Mesenchymal stem cell (in vitro differentiated cells and primary cell): ENCODE measurements around the gene TBCE.
A peak's percentile ranks its signal among the peaks of the same experiment; 100 is the strongest.

Source experiments
- DNase-seq: peaks from one replicate; pipeline ENCODE4 v3.0.0-alpha.2; 2013
- H2AFZ ChIP-seq: one replicate; pipeline ENCODE4 v1.6.1; 2013; ENCODE audit warnings: low read depth, mild to moderate bottlenecking, control low read depth, inconsistent platforms, low read length, moderate library complexity
- H2AK5ac ChIP-seq: 2 replicates; pipeline ENCODE4 v1.6.1; 2013; ENCODE audit warnings: low read length, moderate library complexity, mild to moderate bottlenecking, inconsistent platforms; ENCODE audit not compliant: severe bottlenecking
- H2BK120ac ChIP-seq: one replicate; pipeline ENCODE4 v1.6.1; 2013; ENCODE audit warnings: low read depth, mild to moderate bottlenecking, inconsistent platforms, low read length, moderate library complexity
- H2BK12ac ChIP-seq, 2 experiments: one replicate each; pipeline ENCODE4 v1.6.1; 2013; ENCODE audit warnings: inconsistent platforms in 2 of 2, low read length in 2 of 2, mild to moderate bottlenecking in 2 of 2, moderate library complexity in 2 of 2, control low read depth in 1 of 2
- H2BK15ac ChIP-seq: one replicate; pipeline ENCODE4 v1.6.1; 2013; ENCODE audit warnings: mild to moderate bottlenecking, low read depth, inconsistent platforms; ENCODE audit not compliant: poor library complexity, severe bottlenecking
- H2BK5ac ChIP-seq: 2 replicates; pipeline ENCODE4 v1.6.1; 2013; ENCODE audit warnings: low read depth, mild to moderate bottlenecking, low read length, control low read depth, inconsistent platforms; ENCODE audit not compliant: poor library complexity, severe bottlenecking
- H3K14ac ChIP-seq, 2 experiments: one replicate each; pipeline ENCODE4 v1.6.1; 2013; ENCODE audit warnings: inconsistent platforms in 2 of 2, low read length in 2 of 2, control low read depth in 1 of 2, mild to moderate bottlenecking in 1 of 2, moderate library complexity in 1 of 2
- H3K18ac ChIP-seq, 2 experiments: one replicate each; pipeline ENCODE4 v1.6.1; 2013; ENCODE audit warnings: inconsistent platforms in 2 of 2, low read length in 2 of 2, control low read depth in 1 of 2, low read depth in 1 of 2, mild to moderate bottlenecking in 1 of 2
- H3K23ac ChIP-seq, 2 experiments: one replicate each; pipeline ENCODE4 v1.6.1; 2013; ENCODE audit warnings: inconsistent platforms in 2 of 2, low read length in 2 of 2, mild to moderate bottlenecking in 2 of 2, moderate library complexity in 2 of 2, control low read depth in 1 of 2
- H3K27ac ChIP-seq: 2 replicates; pipeline ENCODE4 v1.5.1; 2013; ENCODE audit warnings: mild to moderate bottlenecking, moderate library complexity, low read length, control low read depth, inconsistent platforms; ENCODE audit not compliant: poor library complexity, severe bottlenecking
- H3K27me3 ChIP-seq, 2 experiments: 2 replicates each; pipeline versions ENCODE4 v1.6.1 to v1.7.0; 2013; ENCODE audit warnings: low read length in 2 of 2, mild to moderate bottlenecking in 2 of 2, moderate library complexity in 2 of 2, control low read depth in 1 of 2, inconsistent platforms in 1 of 2; ENCODE audit not compliant: control insufficient read depth in 1 of 2, insufficient read depth in 1 of 2
- H3K36me3 ChIP-seq, 2 experiments: 2 replicates each; pipeline versions ENCODE4 v1.6.1 to v1.7.0; 2013; ENCODE audit warnings: low read length in 2 of 2, control low read depth in 1 of 2, inconsistent platforms in 1 of 2, low read depth in 1 of 2, mild to moderate bottlenecking in 1 of 2; ENCODE audit not compliant: insufficient read depth in 2 of 2, control insufficient read depth in 1 of 2
- H3K4ac ChIP-seq, 2 experiments: one replicate each; pipeline ENCODE4 v1.6.1; 2013; ENCODE audit warnings: inconsistent platforms in 2 of 2, low read length in 2 of 2, mild to moderate bottlenecking in 2 of 2, moderate library complexity in 2 of 2, control low read depth in 1 of 2, low read depth in 1 of 2
- H3K4me1 ChIP-seq: 2 replicates; pipeline ENCODE4 v1.6.1; 2013; ENCODE audit warnings: low read depth, low read length, control low read depth; ENCODE audit not compliant: control insufficient read depth, insufficient read depth
- H3K4me2 ChIP-seq: 2 replicates; pipeline ENCODE4 v1.6.1; 2013; ENCODE audit warnings: low read length, mild to moderate bottlenecking, inconsistent platforms; ENCODE audit not compliant: poor library complexity, severe bottlenecking
- H3K4me3 ChIP-seq, 2 experiments: 2 replicates each; pipeline versions ENCODE4 v1.5.1 to v1.7.0; 2013; ENCODE audit warnings: low read length in 2 of 2, mild to moderate bottlenecking in 2 of 2, control low read depth in 1 of 2, low read depth in 1 of 2; ENCODE audit not compliant: insufficient read depth in 1 of 2
- H3K79me1 ChIP-seq: replicated peaks from 2 replicates; pipeline ENCODE4 v1.6.1; 2013; ENCODE audit warnings: mild to moderate bottlenecking, control low read depth, low read length, inconsistent platforms; ENCODE audit not compliant: poor library complexity, severe bottlenecking
- H3K9ac ChIP-seq: 2 replicates; pipeline ENCODE4 v1.7.0; 2013; ENCODE audit warnings: mild to moderate bottlenecking, low read length, moderate library complexity
- H3K9me3 ChIP-seq: 2 replicates; pipeline ENCODE4 v1.7.0; 2013; ENCODE audit warnings: mild to moderate bottlenecking, low read length; ENCODE audit not compliant: control insufficient read depth
- H4K8ac ChIP-seq: one replicate; pipeline ENCODE4 v1.6.1; 2013; ENCODE audit warnings: inconsistent platforms, mild to moderate bottlenecking, low read length, moderate library complexity
- H4K91ac ChIP-seq: one replicate; pipeline ENCODE4 v1.6.1; 2013; ENCODE audit warnings: mild to moderate bottlenecking, low read length, inconsistent platforms
- WGBS: methylation state at CpG from one replicate; pipeline ENCODE4 v1.1.7; 2013; ENCODE audit warnings: mixed read lengths; 5-methylcytosine and 5-hydroxymethylcytosine counted together

Gene TBCE

DNA sequence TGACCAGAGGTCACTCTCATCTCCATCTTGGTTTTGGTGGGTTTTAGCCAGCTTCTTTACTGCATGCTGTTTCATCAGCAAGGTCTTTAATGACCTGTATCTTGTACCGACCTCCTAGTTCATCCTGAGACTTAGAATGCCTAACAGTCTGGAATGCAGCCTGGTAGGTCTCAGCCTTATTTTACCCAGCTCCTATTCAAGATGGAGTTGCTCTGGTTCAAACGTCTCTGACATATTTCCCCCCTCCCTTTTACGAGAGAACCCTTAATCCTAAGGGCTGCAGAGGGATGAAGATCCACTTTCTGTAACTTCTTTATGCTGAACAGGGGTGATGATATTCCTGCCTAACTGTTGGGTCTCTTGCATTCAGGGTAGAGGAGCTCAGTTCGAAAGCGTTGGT, 43.2 kb downstream of the TBCE start:
- H2AFZ ChIP-seq = no peak overlapping the region
- H3K4ac ChIP-seq = no peak overlapping the region
- 95% methylated on average over 3 of the region's 5 CpGs for WGBS

GRCh38 chr1:235411489-235412486, 44.6 kb downstream of the TBCE start:
- no peak overlapping the region for H4K91ac ChIP-seq
- H3K9me3 ChIP-seq = no peaks in the 10 kb centered on the region
- H4K8ac ChIP-seq = no peak overlapping the region
- no peak overlapping the region for H2BK5ac ChIP-seq
- H3K27me3 ChIP-seq = no peaks in the 10 kb centered on the region
- peak; percentile 51 for DNase-seq
- H3K18ac ChIP-seq = no peak overlapping the region
- H3K36me3 ChIP-seq = peaks cover 3 to 17% of the 10 kb centered on the region in 2 experiments
- H3K4me2 ChIP-seq = no peak overlapping the region
- H3K4me3 ChIP-seq = no peak overlapping the region
- H3K14ac ChIP-seq = no peak overlapping the region
- H2BK12ac ChIP-seq = no peak overlapping the region
- H3K23ac ChIP-seq = no peak overlapping the region
- H3K79me1 ChIP-seq = peaks cover 17% of the 10 kb centered on the region
- H2AK5ac ChIP-seq = no peak overlapping the region
- H2AFZ ChIP-seq = no peak overlapping the region
- no peak overlapping the region for H2BK15ac ChIP-seq
- H3K4ac ChIP-seq = no peak overlapping the region
- H3K4me1 ChIP-seq = no peaks in the 10 kb centered on the region
- no peak overlapping the region for H3K27ac ChIP-seq
- no peak overlapping the region for H3K9ac ChIP-seq
- WGBS = 100% methylated on average over 3 of the region's 5 CpGs
- H2BK120ac ChIP-seq = no peak overlapping the region

More for the DNA sequence above, 43.2 kb downstream of the TBCE start:
- Histone ChIP-seq H3K27me3 (no peaks in the 10 kb centered on the region), H3K23ac (no peak overlapping the region), H3K9ac (no peak overlapping the region), H4K8ac (no peak overlapping the region), H2AK5ac (no peak overlapping the region), H3K79me1 (peaks cover 18% of the 10 kb centered on the region), H4K91ac (no peak overlapping the region), H3K18ac (no peak overlapping the region), H3K27ac (no peak overlapping the region), H2BK15ac (no peak overlapping the region), H3K9me3 (no peaks in the 10 kb centered on the region), H2BK5ac (no peak overlapping the region), H2BK120ac (no peak overlapping the region), H3K14ac (no peak overlapping the region), H3K4me1 (no peaks in the 10 kb centered on the region), H3K4me2 (no peak overlapping the region), H3K4me3 (no peak overlapping the region), H2BK12ac (no peak overlapping the region), H3K36me3 (peaks cover 3 to 17% of the 10 kb centered on the region in 2 experiments)
- DNase-seq = no peak

DNA sequence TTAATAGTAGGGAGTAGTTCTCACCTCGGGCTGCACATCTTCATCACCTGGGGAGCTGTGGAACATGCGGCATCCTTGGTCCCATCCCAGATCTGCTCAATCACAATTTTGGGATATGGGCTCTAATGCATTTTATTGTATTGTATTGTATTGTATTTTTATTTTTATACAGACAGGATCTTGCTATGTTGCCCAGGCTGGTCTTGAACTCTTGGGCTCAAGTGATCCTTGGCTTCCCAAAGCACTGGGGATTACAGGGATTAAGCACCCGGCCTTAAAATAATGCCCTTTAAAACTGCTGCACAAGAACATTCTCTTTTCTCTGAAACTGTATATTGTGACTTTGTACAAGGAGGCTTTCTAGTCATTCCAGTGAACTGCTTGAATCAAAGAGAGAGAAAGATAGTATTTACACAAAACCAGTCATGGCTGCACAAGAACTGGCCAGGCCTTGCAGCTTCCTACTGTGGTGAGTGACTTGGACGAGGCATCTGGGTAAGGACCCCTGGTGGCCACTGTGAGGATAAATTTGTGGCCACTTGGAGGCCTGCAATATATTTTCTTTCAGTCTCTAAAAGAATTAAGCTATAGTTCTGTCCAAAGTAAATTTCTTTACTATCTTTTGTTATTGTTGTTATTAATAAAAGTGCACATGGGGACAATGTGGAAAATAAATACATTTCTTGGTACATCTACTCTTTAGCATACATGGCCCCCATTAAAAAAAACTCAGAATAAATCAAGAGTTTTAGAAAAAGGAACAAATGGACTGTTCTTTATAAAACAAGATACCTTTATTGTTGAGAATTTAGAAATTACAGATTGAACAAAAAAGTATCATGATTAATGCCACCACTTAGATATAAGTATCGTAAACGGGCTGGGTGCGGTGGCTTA, 48.0 kb downstream of the TBCE start:
- Histone ChIP-seq H3K14ac (no peak overlapping the region), H3K9me3 (no peaks in the 10 kb centered on the region), H2BK5ac (no peak overlapping the region), H2AFZ (no peak overlapping the region), H3K4me3 (no peak overlapping the region), H2AK5ac (no peak overlapping the region), H4K91ac (no peak overlapping the region), H3K4me1 (peaks cover 1% of the 10 kb centered on the region), H2BK12ac (no peak overlapping the region), H3K27ac (no peak overlapping the region), H3K79me1 (peaks cover 24% of the 10 kb centered on the region), H3K4me2 (no peak overlapping the region), H3K23ac (no peak overlapping the region), H2BK120ac (no peak overlapping the region), H3K9ac (peak overlapping the region; percentile 24), H3K18ac (no peak overlapping the region), H2BK15ac (no peak overlapping the region), H4K8ac (no peak overlapping the region), H3K27me3 (no peaks in the 10 kb centered on the region), H3K36me3 (peaks cover 8 to 30% of the 10 kb centered on the region in 2 experiments), H3K4ac (no peak overlapping the region)
- whole genome bisulfite sequencing = 80% methylated on average over 5 of the region's 7 CpGs
- DNase-seq = peak; percentile 81

DNA sequence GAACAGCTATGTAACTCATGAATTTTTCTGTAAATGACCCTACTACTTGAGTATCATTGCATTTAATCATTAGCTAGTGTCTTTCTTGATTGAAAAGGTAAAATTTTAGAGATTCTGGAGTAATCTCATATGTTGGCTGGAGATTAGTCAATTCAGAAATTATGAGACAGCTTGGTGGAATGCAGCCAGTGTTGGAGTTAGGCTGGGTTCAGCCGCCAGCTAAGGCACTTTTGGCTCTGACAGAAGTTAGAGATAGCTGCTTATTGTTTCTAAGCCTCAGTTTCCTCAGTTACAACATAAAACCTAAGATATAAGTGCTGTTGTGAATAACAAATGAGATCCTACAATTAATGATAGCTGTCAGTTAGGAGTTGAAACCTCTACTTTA, 49.4 kb downstream of the TBCE start:
- Histone ChIP-seq H2AK5ac (no peak overlapping the region), H3K27me3 (no peaks in the 10 kb centered on the region), H2BK15ac (no peak overlapping the region), H3K9ac (peak overlapping the region; percentile 21), H4K91ac (no peak overlapping the region), H3K4ac (no peak overlapping the region), H3K23ac (no peak overlapping the region), H2AFZ (no peak overlapping the region), H3K18ac (no peak overlapping the region), H3K79me1 (peaks cover 27% of the 10 kb centered on the region), H3K27ac (no peak overlapping the region), H3K36me3 (peaks cover 8 to 30% of the 10 kb centered on the region in 2 experiments), H3K4me1 (peaks cover 1% of the 10 kb centered on the region), H3K9me3 (no peaks in the 10 kb centered on the region), H3K4me3 (no peak overlapping the region), H4K8ac (no peak overlapping the region), H2BK12ac (no peak overlapping the region), H2BK5ac (no peak overlapping the region), H2BK120ac (no peak overlapping the region), H3K14ac (no peak overlapping the region), H3K4me2 (no peak overlapping the region)
- DNase-seq = no peak
- 100% methylated on average over 1 of the region's 1 CpG for WGBS
